K562 (cell line): ENCODE data around the gene FOXN1. TPM values are rescaled to one million over a fixed set of nuclear protein-coding genes. Genes with fewer than 3 reads are reported as not detected.

Experiments used
- ATF1 ChIP-seq, 2 experiments: fragments of 450-650 bp in 1 of 2; IDR thresholded peaks; 2 replicates each; pipeline ENCODE4 v1.6.1; 2016; ENCODE audit warnings: missing compliant biosample characterization in 1 of 2, missing genetic modification characterization in 1 of 2
- CREM ChIP-seq: IDR thresholded peaks from 2 replicates; pipeline ENCODE4 v1.6.1; 2014; ENCODE audit warnings: antibody characterized with exemption, low read depth
- CTBP1 ChIP-seq: fragments of 450-650 bp; IDR thresholded peaks from 2 replicates; pipeline ENCODE4 v1.6.1; 2016; ENCODE audit warnings: borderline replicate concordance
- EGR1 ChIP-seq: fragments of 450-650 bp; conservative IDR thresholded peaks from 2 replicates; pipeline ENCODE4 v1.6.1; 2017; ENCODE audit warnings: mild to moderate bottlenecking
- ESRRA ChIP-seq: fragments of 450-650 bp; IDR thresholded peaks from 2 replicates; pipeline ENCODE4 v1.6.1; 2014; ENCODE audit warnings: low read depth, mild to moderate bottlenecking, moderate library complexity, borderline replicate concordance
- FIP1L1 ChIP-seq: fragments of 200-400 bp; formaldehyde crosslinking; IDR thresholded peaks from 2 replicates; pipeline ENCODE4 v1.6.1; 2018; ENCODE audit warnings: mild to moderate bottlenecking, low read depth, low read length; ENCODE audit not compliant: poor library complexity, severe bottlenecking
- GTF2E2 ChIP-seq: fragments of 200-800 bp; sonication (Bioruptor generic); IDR thresholded peaks from 2 replicates; pipeline ENCODE4 v1.6.1; 2016; ENCODE audit warnings: missing genetic modification characterization, missing compliant biosample characterization
- KHSRP ChIP-seq: fragments of 450-650 bp; IDR thresholded peaks from 2 replicates; pipeline ENCODE4 v1.6.1; 2017
- MECOM ChIP-seq: fragments of 250-450 bp; sonication (Bioruptor Pico); IDR thresholded peaks from 2 replicates; pipeline ENCODE4 v1.8.0; 2022; ENCODE audit warnings: inconsistent platforms
- MXI1 ChIP-seq: IDR thresholded peaks from 2 replicates; pipeline ENCODE4 v1.6.1; 2011; ENCODE audit warnings: low read depth, mild to moderate bottlenecking, improper control_type of control experiment, low read length
- POLR2A ChIP-seq: fragments of 450-650 bp; conservative IDR thresholded peaks from 2 replicates; pipeline ENCODE4 v1.6.1; 2016
- POLR2AphosphoS5 ChIP-seq: IDR thresholded peaks from 2 replicates; pipeline ENCODE4 v1.6.1; 2011; ENCODE audit warnings: mild to moderate bottlenecking, low read depth, low read length, moderate library complexity; ENCODE audit not compliant: control insufficient read depth, insufficient read depth
- POLR2H ChIP-seq: IDR thresholded peaks from 2 replicates; pipeline ENCODE4 v1.6.1; 2016; ENCODE audit warnings: missing genetic modification characterization, low read depth, mild to moderate bottlenecking, control low read depth, missing compliant biosample characterization, moderate library complexity
- PURB ChIP-seq: sonication (generic); formaldehyde crosslinking; IDR thresholded peaks from 2 replicates; pipeline ENCODE4 v1.9.0; 2021; ENCODE audit warnings: low read depth, mild to moderate bottlenecking, missing genetic modification reagents
- SRSF9 ChIP-seq: fragments of 200-400 bp; formaldehyde crosslinking; IDR thresholded peaks from 2 replicates; pipeline ENCODE4 v1.6.1; 2017; ENCODE audit warnings: low read depth, low read length, borderline replicate concordance
- TAF9B ChIP-seq: fragments of 450-650 bp; IDR thresholded peaks from 2 replicates; pipeline ENCODE4 v1.6.1; 2018; ENCODE audit warnings: mild to moderate bottlenecking; ENCODE audit not compliant: partially characterized antibody
- ZFPM2 ChIP-seq: fragments of 250-450 bp; sonication (Bioruptor Pico); IDR thresholded peaks from 2 replicates; pipeline ENCODE4 v1.5.1; 2022; ENCODE audit warnings: mild to moderate bottlenecking
- polyA plus RNA-seq, 8 experiments: library from polyadenylated mRNA; depleted of rRNA in 4 of 8; stranded (reverse) in 5 of 8; unstranded in 3 of 8; fragments of >200 nt; fragmentation: Nextera tagmentation in 2 of 8; fragmentation: Illumina TruSeq in 1 of 8; extraction: Ambion mirVana in 2 of 8; extraction: Trizol in 1 of 8; gene quantifications; 2 replicates each; pipeline versions ENCODE4 v1.2.1 to v1.2.3, GENCODE V29; 2011 to 2014; ENCODE audit warnings: inconsistent platforms in 1 of 8, missing spikeins in 1 of 8
- total RNA-seq, 7 experiments: library from RNA; depleted of rRNA in 6 of 7; stranded (reverse); fragments of >200 nt in 6 of 7; fragmentation: Illumina TruSeq in 2 of 7; extraction: Trizol in 2 of 7; gene quantifications; 2 replicates each; pipeline versions ENCODE4 v1.2.1 to v1.2.3, GENCODE V29; 2011 to 2021; ENCODE audit warnings: low replicate concordance in 1 of 7
- TF ChIP-seq, protein P1 (sequence below): fragments of 450-650 bp; formaldehyde crosslinking; conservative IDR thresholded peaks from 2 replicates; pipeline ENCODE4 v1.4.0; 2022; ENCODE audit warnings: mild to moderate bottlenecking, missing genetic modification characterization
- TF ChIP-seq, protein P2 (sequence below): fragments of 250-450 bp; sonication (Bioruptor Pico); IDR thresholded peaks from 2 replicates; pipeline ENCODE4 v1.5.0; 2020; ENCODE audit warnings: mild to moderate bottlenecking, borderline replicate concordance
- TF ChIP-seq, protein P3 (sequence below), 3 experiments: IDR thresholded peaks in 2 of 3; conservative IDR thresholded peaks in 1 of 3; 2 replicates each; pipeline ENCODE4 v1.5.1; 2011 to 2012; ENCODE audit warnings: low read length in 3 of 3, mild to moderate bottlenecking in 3 of 3, control low read depth in 2 of 3, improper control_type of control experiment in 1 of 3, inconsistent platforms in 1 of 3, low read depth in 1 of 3, mixed read lengths in 1 of 3, moderate library complexity in 1 of 3; ENCODE audit not compliant: insufficient read depth in 2 of 3
- TF ChIP-seq, protein P4 (sequence below): fragments of 250-450 bp; sonication (Bioruptor Pico); IDR thresholded peaks from 2 replicates; pipeline ENCODE4 v1.8.0; 2021; ENCODE audit warnings: moderate library complexity, mild to moderate bottlenecking, inconsistent platforms
- TF ChIP-seq, protein P5 (sequence below): fragments of 450-650 bp; formaldehyde crosslinking; IDR thresholded peaks from 2 replicates; pipeline ENCODE4 v1.4.0; 2022; ENCODE audit warnings: mild to moderate bottlenecking, moderate library complexity
- TF ChIP-seq, protein P6 (sequence below): fragments of 250-450 bp; sonication (Bioruptor Pico); IDR thresholded peaks from 2 replicates; pipeline ENCODE4 v1.5.0; 2021

The FOXN1 gene
- total and polyA plus RNA-seq, 9 of the 15 experiments (the other 6 are each of a cell fraction or from before 2014, with no cell fraction given), result not detected

DNA sequence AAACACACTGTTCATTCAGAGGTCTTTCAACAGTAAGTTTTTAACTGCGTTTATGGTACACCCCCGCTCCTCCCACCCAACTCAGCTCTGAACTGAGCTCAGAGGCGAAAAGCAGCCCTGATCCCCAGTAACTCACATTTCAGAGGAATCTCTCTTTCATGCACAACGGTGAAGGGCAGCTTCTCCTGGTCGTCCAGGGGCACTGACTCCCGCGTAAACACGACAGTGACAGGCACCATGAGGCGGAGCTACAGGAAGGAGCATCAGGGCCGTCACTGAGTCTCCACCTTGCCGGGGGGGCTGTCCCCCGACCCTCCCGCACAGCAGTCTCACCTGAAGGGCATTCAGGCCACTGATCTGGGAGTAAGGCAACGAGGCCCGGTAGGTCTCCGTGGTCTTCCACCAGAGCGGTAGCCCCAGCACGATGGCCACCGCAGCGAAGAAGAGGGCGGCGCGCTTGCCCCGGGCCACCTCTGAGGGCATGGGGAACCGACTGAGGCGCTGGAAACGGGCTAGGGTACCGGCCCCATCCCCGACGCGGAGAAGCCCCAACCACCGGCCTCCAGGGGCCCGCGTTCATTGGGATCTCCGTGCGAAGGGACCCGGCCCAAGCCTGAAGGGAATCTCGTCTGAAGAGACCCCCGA lies 64.7 kb downstream of the FOXN1 start (continued):
- TF ChIP-seq GTF2E2 (no peak), EGR1 (0 out of 2 replicates have a peak, but pooled peaks have one; percentile 45), FIP1L1 (no peak), ATF1 (CRISPR knock-in tag; IDR thresholded peaks at IDR 0.05) (no peak), ATF1 (tag; IDR thresholded peaks at IDR 0.05) (no peak), CTBP1 (peak; percentile 29; the same call in 1 of the 2 replicates), TAF9B (no peak), MXI1 (no peak), ESRRA (no peak), CREM (peak; percentile 75), MECOM (CRISPR knock-in tag) (no peak), POLR2A (no peak), ZFPM2 (CRISPR knock-in tag) (no peak), POLR2H (no peak), PURB (CRISPR knock-in tag) (no peak), KHSRP (no peak), POLR2AphosphoS5 (peak; percentile 18; the same call in 1 of the 2 replicates), SRSF9 (no peak)
- TF ChIP-seq, protein P1, sequence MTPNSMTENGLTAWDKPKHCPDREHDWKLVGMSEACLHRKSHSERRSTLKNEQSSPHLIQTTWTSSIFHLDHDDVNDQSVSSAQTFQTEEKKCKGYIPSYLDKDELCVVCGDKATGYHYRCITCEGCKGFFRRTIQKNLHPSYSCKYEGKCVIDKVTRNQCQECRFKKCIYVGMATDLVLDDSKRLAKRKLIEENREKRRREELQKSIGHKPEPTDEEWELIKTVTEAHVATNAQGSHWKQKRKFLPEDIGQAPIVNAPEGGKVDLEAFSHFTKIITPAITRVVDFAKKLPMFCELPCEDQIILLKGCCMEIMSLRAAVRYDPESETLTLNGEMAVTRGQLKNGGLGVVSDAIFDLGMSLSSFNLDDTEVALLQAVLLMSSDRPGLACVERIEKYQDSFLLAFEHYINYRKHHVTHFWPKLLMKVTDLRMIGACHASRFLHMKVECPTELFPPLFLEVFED (CRISPR knock-in tag), result no peak
- TF ChIP-seq, protein P2, sequence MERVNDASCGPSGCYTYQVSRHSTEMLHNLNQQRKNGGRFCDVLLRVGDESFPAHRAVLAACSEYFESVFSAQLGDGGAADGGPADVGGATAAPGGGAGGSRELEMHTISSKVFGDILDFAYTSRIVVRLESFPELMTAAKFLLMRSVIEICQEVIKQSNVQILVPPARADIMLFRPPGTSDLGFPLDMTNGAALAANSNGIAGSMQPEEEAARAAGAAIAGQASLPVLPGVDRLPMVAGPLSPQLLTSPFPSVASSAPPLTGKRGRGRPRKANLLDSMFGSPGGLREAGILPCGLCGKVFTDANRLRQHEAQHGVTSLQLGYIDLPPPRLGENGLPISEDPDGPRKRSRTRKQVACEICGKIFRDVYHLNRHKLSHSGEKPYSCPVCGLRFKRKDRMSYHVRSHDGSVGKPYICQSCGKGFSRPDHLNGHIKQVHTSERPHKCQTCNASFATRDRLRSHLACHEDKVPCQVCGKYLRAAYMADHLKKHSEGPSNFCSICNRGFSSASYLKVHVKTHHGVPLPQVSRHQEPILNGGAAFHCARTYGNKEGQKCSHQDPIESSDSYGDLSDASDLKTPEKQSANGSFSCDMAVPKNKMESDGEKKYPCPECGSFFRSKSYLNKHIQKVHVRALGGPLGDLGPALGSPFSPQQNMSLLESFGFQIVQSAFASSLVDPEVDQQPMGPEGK (CRISPR knock-in tag), result no peak
- TF ChIP-seq, protein P3, sequence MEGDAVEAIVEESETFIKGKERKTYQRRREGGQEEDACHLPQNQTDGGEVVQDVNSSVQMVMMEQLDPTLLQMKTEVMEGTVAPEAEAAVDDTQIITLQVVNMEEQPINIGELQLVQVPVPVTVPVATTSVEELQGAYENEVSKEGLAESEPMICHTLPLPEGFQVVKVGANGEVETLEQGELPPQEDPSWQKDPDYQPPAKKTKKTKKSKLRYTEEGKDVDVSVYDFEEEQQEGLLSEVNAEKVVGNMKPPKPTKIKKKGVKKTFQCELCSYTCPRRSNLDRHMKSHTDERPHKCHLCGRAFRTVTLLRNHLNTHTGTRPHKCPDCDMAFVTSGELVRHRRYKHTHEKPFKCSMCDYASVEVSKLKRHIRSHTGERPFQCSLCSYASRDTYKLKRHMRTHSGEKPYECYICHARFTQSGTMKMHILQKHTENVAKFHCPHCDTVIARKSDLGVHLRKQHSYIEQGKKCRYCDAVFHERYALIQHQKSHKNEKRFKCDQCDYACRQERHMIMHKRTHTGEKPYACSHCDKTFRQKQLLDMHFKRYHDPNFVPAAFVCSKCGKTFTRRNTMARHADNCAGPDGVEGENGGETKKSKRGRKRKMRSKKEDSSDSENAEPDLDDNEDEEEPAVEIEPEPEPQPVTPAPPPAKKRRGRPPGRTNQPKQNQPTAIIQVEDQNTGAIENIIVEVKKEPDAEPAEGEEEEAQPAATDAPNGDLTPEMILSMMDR (IDR thresholded peaks at IDR 0.05 in 2 of 3, conservative IDR thresholded peaks at IDR 0.05 in 1 of 3; ENCODE audit: insufficient read depth in 2 of 3, low read depth in 1 of 3, low read length in 3 of 3), result no peak
- TF ChIP-seq, protein P4, sequence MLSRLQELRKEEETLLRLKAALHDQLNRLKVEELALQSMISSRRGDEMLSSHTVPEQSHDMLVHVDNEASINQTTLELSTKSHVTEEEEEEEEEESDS, result no peak
- TF ChIP-seq, protein P5, sequence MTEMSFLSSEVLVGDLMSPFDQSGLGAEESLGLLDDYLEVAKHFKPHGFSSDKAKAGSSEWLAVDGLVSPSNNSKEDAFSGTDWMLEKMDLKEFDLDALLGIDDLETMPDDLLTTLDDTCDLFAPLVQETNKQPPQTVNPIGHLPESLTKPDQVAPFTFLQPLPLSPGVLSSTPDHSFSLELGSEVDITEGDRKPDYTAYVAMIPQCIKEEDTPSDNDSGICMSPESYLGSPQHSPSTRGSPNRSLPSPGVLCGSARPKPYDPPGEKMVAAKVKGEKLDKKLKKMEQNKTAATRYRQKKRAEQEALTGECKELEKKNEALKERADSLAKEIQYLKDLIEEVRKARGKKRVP (CRISPR knock-in tag), result no peak
- TF ChIP-seq, protein P6, sequence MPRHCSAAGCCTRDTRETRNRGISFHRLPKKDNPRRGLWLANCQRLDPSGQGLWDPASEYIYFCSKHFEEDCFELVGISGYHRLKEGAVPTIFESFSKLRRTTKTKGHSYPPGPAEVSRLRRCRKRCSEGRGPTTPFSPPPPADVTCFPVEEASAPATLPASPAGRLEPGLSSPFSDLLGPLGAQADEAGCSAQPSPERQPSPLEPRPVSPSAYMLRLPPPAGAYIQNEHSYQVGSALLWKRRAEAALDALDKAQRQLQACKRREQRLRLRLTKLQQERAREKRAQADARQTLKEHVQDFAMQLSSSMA, result no peak
